HUDEP-2 (cell line): ENCODE measurements around the gene ARV1.

Experiments used
- DNase-seq, 76 experiments: peaks; one replicate each; lab custom pipeline; 2025; ENCODE audit not compliant: unreplicated experiment in 76 of 76; lab: John Stamatoyannopoulos, UW

The ARV1 gene

GRCh38 chr1:230978491-230979388 lies at the start of gene ARV1, which contains the start of gene TTC13:
TSS of gene ARV1 (plus strand) at chr1:230979094. CDS start at chr1:230979106, 12 bp downstream.
TSS of gene TTC13 (minus strand) at chr1:230978861. CDS start at chr1:230978830, 31 bp downstream.
- peak in 75 of 76 experiments; percentile 53 to 98 (median 96) for DNase-seq

- no peak for DNase-seq
Measured at GRCh38 chr1:230930986-230931385, 47.9 kb upstream of the ARV1 start.

- no peak for DNase-seq
Measured at GRCh38 chr1:230935852-230936251, 43.0 kb upstream of the ARV1 start.

- DNase-seq: no peak
Measured at GRCh38 chr1:230936475-230936874, 42.4 kb upstream of the ARV1 start.

- no peak for DNase-seq
Measured at GRCh38 chr1:230937371-230937770, 41.5 kb upstream of the ARV1 start.

GRCh38 chr1:230938924-230939368 lies 39.9 kb upstream of the ARV1 start:
- no peak for DNase-seq

GRCh38 chr1:230939806-230940489 lies 38.9 kb upstream of the ARV1 start:
- DNase-seq: no peak

- no peak for DNase-seq
Measured at GRCh38 chr1:230940848-230941247, 38.0 kb upstream of the ARV1 start.

- DNase-seq: no peak
Measured at GRCh38 chr1:230943048-230943593, 35.8 kb upstream of the ARV1 start.

- no peak for DNase-seq
Measured at GRCh38 chr1:230948301-230948700, 30.6 kb upstream of the ARV1 start.

GRCh38 chr1:230948903-230949302 lies 30.0 kb upstream of the ARV1 start:
- no peak for DNase-seq

GRCh38 chr1:230950404-230950803 lies 28.5 kb upstream of the ARV1 start:
- DNase-seq: no peak

- no peak for DNase-seq
Measured at GRCh38 chr1:230957580-230957989, 21.3 kb upstream of the ARV1 start.

- no peak for DNase-seq
Measured at GRCh38 chr1:230958370-230958769, 20.5 kb upstream of the ARV1 start.

- DNase-seq: no peak
Measured at GRCh38 chr1:230964896-230965295, 14.0 kb upstream of the ARV1 start.

- DNase-seq: no peak
Measured at GRCh38 chr1:230965535-230965934, 13.4 kb upstream of the ARV1 start.

GRCh38 chr1:230966358-230966873 lies 12.5 kb upstream of the ARV1 start:
- DNase-seq: no peak

GRCh38 chr1:230970432-230970831 lies 8.5 kb upstream of the ARV1 start:
- no peak for DNase-seq

- no peak for DNase-seq
Measured at GRCh38 chr1:230971771-230972170, 7.1 kb upstream of the ARV1 start.

GRCh38 chr1:230972855-230973271 lies 6.0 kb upstream of the ARV1 start:
- peak in 1 of 76 experiments; percentile 8 for DNase-seq

- DNase-seq: peak in 18 of 76 experiments; percentile 3 to 43 (median 20)
Measured at GRCh38 chr1:230975636-230976035, 3.3 kb upstream of the ARV1 start.
